ENCODE results near the gene GALR3.

GALR3 gene

GRCh38 chr22:37820350-37820749, 2.8 kb upstream of the GALR3 start:
- DNase-seq (ENCODE audit: low spot score): no peak
- TF ChIP-seq, protein P1, sequence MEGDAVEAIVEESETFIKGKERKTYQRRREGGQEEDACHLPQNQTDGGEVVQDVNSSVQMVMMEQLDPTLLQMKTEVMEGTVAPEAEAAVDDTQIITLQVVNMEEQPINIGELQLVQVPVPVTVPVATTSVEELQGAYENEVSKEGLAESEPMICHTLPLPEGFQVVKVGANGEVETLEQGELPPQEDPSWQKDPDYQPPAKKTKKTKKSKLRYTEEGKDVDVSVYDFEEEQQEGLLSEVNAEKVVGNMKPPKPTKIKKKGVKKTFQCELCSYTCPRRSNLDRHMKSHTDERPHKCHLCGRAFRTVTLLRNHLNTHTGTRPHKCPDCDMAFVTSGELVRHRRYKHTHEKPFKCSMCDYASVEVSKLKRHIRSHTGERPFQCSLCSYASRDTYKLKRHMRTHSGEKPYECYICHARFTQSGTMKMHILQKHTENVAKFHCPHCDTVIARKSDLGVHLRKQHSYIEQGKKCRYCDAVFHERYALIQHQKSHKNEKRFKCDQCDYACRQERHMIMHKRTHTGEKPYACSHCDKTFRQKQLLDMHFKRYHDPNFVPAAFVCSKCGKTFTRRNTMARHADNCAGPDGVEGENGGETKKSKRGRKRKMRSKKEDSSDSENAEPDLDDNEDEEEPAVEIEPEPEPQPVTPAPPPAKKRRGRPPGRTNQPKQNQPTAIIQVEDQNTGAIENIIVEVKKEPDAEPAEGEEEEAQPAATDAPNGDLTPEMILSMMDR (IDR thresholded peaks at IDR 0.05; ENCODE audit: borderline replicate concordance, control extremely low read depth, extremely low read depth, insufficient read depth, missing control alignments): no peak
- in situ Hi-C loops (cut with MboI; ENCODE audit: low sequenced_read_pairs, unreplicated experiment): no loop called here

- TF ChIP-seq, protein P1 (IDR thresholded peaks at IDR 0.05; ENCODE audit: borderline replicate concordance, control extremely low read depth, extremely low read depth, insufficient read depth, missing control alignments): no peak
- in situ Hi-C loops (cut with MboI; ENCODE audit: low sequenced_read_pairs, unreplicated experiment): no loop called here
- DNase-seq (ENCODE audit: low spot score): no peak
These were observed 926 bp upstream of the GALR3 start for GRCh38 chr22:37822079-37822833.

- TF ChIP-seq, protein P1 (IDR thresholded peaks at IDR 0.05; ENCODE audit: borderline replicate concordance, control extremely low read depth, extremely low read depth, insufficient read depth, missing control alignments): no peak
- peak; percentile 65 for DNase-seq (ENCODE audit: low spot score)
- in situ Hi-C loops (cut with MboI; ENCODE audit: low sequenced_read_pairs, unreplicated experiment): no loop called here
These were observed 1.8 kb downstream of the GALR3 start for GRCh38 chr22:37824674-37825641.

- TF ChIP-seq, protein P1 (IDR thresholded peaks at IDR 0.05; ENCODE audit: borderline replicate concordance, control extremely low read depth, extremely low read depth, insufficient read depth, missing control alignments): no peak
- DNase-seq (ENCODE audit: low spot score): no peak
These were observed 3.9 kb downstream of the GALR3 start for GRCh38 chr22:37827056-37827455.

GRCh38 chr22:37830093-37830842, 7.1 kb downstream of the GALR3 start:
- TF ChIP-seq, protein P1 (IDR thresholded peaks at IDR 0.05; ENCODE audit: borderline replicate concordance, control extremely low read depth, extremely low read depth, insufficient read depth, missing control alignments): no peak
- no peak for DNase-seq (ENCODE audit: low spot score)
- in situ Hi-C loops (cut with MboI; ENCODE audit: low sequenced_read_pairs, unreplicated experiment): no loop called here

More at GRCh38 chr22:37827056-37827455, 3.9 kb downstream of the GALR3 start:
- in situ Hi-C loops (cut with MboI; ENCODE audit: low sequenced_read_pairs, unreplicated experiment): no loop called here

- TF ChIP-seq, protein P1 (IDR thresholded peaks at IDR 0.05; ENCODE audit: borderline replicate concordance, control extremely low read depth, extremely low read depth, insufficient read depth, missing control alignments): no peak
- in situ Hi-C loops (cut with MboI; ENCODE audit: low sequenced_read_pairs, unreplicated experiment): no loop called here
- no peak for DNase-seq (ENCODE audit: low spot score)
These were observed 8.3 kb downstream of the GALR3 start for GRCh38 chr22:37831472-37831871.

Data from GM13976 (cell line).